Activated CD4-positive, alpha-beta memory T cell treated with anti-CD3 and anti-CD28 coated beads, Interleukin-2, amount 10 ng/mL, durations not matched to agents 7 days and 5 days (primary cell): ENCODE measurements around the gene GNS. TPM values are rescaled to one million over a fixed set of nuclear protein-coding genes. Genes with fewer than 3 reads are reported as not detected.

Source experiments
- CTCF ChIA-PET: fragments of 350-600 bp; sonication (Branson Sonifier 250); formaldehyde crosslinking; loops from one replicate; lab custom pipeline; 2021; ENCODE audit warnings: antibody characterized with exemption, inconsistent platforms; lab: Charles Lee
- POLR2A ChIA-PET: fragments of 350-600 bp; sonication (Branson Sonifier 250); formaldehyde crosslinking; loops from one replicate; lab custom pipeline; 2021; ENCODE audit warnings: antibody characterized with exemption; lab: Charles Lee
- DNase-seq: peaks from one replicate; pipeline ENCODE4 v3.0.0-alpha.2; 2020
- H3K27ac Mint-ChIP-seq: one replicate; pipeline ENCODE4 v1.8.0; 2021; ENCODE audit warnings: mild to moderate bottlenecking, mixed read lengths
- H3K27me3 Mint-ChIP-seq: one replicate; pipeline ENCODE4 v1.8.0; 2021; ENCODE audit warnings: mixed read lengths
- H3K36me3 Mint-ChIP-seq: one replicate; pipeline ENCODE4 v1.8.0; 2021; ENCODE audit warnings: low read depth, mixed read lengths
- H3K4me1 Mint-ChIP-seq: one replicate; pipeline ENCODE4 v1.8.0; 2021; ENCODE audit warnings: mixed read lengths
- H3K4me3 Mint-ChIP-seq: one replicate; pipeline ENCODE4 v1.8.0; 2021; ENCODE audit warnings: mild to moderate bottlenecking, mixed read lengths
- H3K9me3 Mint-ChIP-seq: one replicate; pipeline ENCODE4 v1.8.0; 2021; ENCODE audit warnings: mixed read lengths
- total RNA-seq, 2 experiments: library from RNA; stranded (reverse); gene quantifications; one replicate each; pipeline ENCODE4 v1.2.3, GENCODE V29; 2021

Gene GNS
- total RNA-seq, 2 experiments from 2014 or later = 39.0 to 40.1 TPM

GRCh38 chr12:64669270-64669842 lies 89.8 kb downstream of the GNS start:
- POLR2A ChIA-PET = interaction anchor here (0.6 to 10.0 kb wide), 17 partner anchors 9 to 500 kb away, joined by 3 to 301 read pairs (median 4); partner anchors contain the start of genes LEMD3, RASSF3 and XPOT
- H3K4me1 Mint-ChIP-seq = peaks cover 92% of the 10 kb centered on the region
- peaks cover 30% of the 10 kb centered on the region for H3K36me3 Mint-ChIP-seq
- DNase-seq = peak; percentile 60
- CTCF ChIA-PET = interaction anchor here (0.5 to 4.0 kb wide), 19 partner anchors 9 to 1589 kb away, joined by 3 to 92 read pairs (median 4); no protein-coding TSS in a partner anchor
- peak overlapping the region; percentile 98 for H3K27ac Mint-ChIP-seq
- H3K4me3 Mint-ChIP-seq = peak overlapping the region; percentile 82
- no peaks in the 10 kb centered on the region for H3K27me3 Mint-ChIP-seq
- H3K9me3 Mint-ChIP-seq = no peaks in the 10 kb centered on the region

- H3K4me1 Mint-ChIP-seq = peaks cover 80% of the 10 kb centered on the region
- CTCF ChIA-PET = interaction anchor here (1.3 to 4.0 kb wide), 8 partner anchors 10 to 118 kb away, joined by 3 to 92 read pairs (median 10); no protein-coding TSS in a partner anchor
- POLR2A ChIA-PET = interaction anchor here (0.9 to 10.0 kb wide), 9 partner anchors 7 to 58 kb away, joined by 3 to 301 read pairs (median 12); partner anchors contain the start of gene RASSF3
Measured at GRCh38 chr12:64667793-64668192, 91.4 kb downstream of the GNS start.

GRCh38 chr12:64666054-64666914 lies 92.9 kb downstream of the GNS start:
- POLR2A ChIA-PET = interaction anchor here (1.0 to 10.0 kb wide), 7 partner anchors 8 to 55 kb away, joined by 3 to 301 read pairs (median 5); partner anchors contain the start of gene RASSF3

More at GRCh38 chr12:64667793-64668192, 91.4 kb downstream of the GNS start:
- Mint-ChIP-seq H3K4me3 (peak overlapping the region; percentile 82), H3K27me3 (no peaks in the 10 kb centered on the region), H3K9me3 (no peaks in the 10 kb centered on the region), H3K36me3 (peaks cover 20% of the 10 kb centered on the region), H3K27ac (peak overlapping the region; percentile 98)
- no peak for DNase-seq

GRCh38 chr12:64665514-64665913 lies 93.7 kb downstream of the GNS start:
- CTCF ChIA-PET = interaction anchor here (0.6 to 1.4 kb wide), 5 partner anchors 13 to 54 kb away, joined by 3 to 8 read pairs (median 4); no protein-coding TSS in a partner anchor
- peak overlapping the region; percentile 41 for H3K4me3 Mint-ChIP-seq
- no peaks in the 10 kb centered on the region for H3K27me3 Mint-ChIP-seq
- peak overlapping the region; percentile 98 for H3K27ac Mint-ChIP-seq
- H3K9me3 Mint-ChIP-seq = no peaks in the 10 kb centered on the region
- peak; percentile 61 for DNase-seq
- H3K4me1 Mint-ChIP-seq = peaks cover 78% of the 10 kb centered on the region
- peaks cover 18% of the 10 kb centered on the region for H3K36me3 Mint-ChIP-seq
- POLR2A ChIA-PET = interaction anchor here (1.0 to 10.0 kb wide), 8 partner anchors 9 to 54 kb away, joined by 3 to 301 read pairs (median 4); partner anchors contain the start of gene RASSF3

More at GRCh38 chr12:64666054-64666914, 92.9 kb downstream of the GNS start:
- H3K4me1 Mint-ChIP-seq = peaks cover 78% of the 10 kb centered on the region
- no peak for DNase-seq
- peaks cover 15% of the 10 kb centered on the region for H3K36me3 Mint-ChIP-seq
- H3K9me3 Mint-ChIP-seq = no peaks in the 10 kb centered on the region
- CTCF ChIA-PET = interaction anchor here (0.5 to 1.4 kb wide), 5 partner anchors 12 to 546 kb away, joined by 3 to 8 read pairs (median 4); no protein-coding TSS in a partner anchor
- peak overlapping the region; percentile 41 for H3K4me3 Mint-ChIP-seq
- peak overlapping the region; percentile 98 for H3K27ac Mint-ChIP-seq
- no peaks in the 10 kb centered on the region for H3K27me3 Mint-ChIP-seq

Other genes with a start within 250 kb of the GNS start
- gene RASSF3, start 148.9 kb downstream of the GNS start, total RNA-seq = 10 to 100 TPM; 81.3 to 83.7 TPM
- gene TBC1D30, start 65.2 kb upstream of the GNS start, total RNA-seq = under 1 TPM in 1 of 2 experiments, not detected in 1; 0.13 TPM